Endothelial cell of umbilical vein (primary cell): ENCODE data around the gene SLC6A7.

Source experiments
- EZH2 ChIP-seq: IDR thresholded peaks from 2 replicates; pipeline ENCODE4 v1.6.1; 2012; ENCODE audit warnings: borderline replicate concordance, low read depth, mild to moderate bottlenecking, moderate library complexity, low read length, inconsistent platforms; ENCODE audit not compliant: severe bottlenecking
- FOS ChIP-seq: IDR thresholded peaks from 2 replicates; pipeline ENCODE4 v1.6.1; 2011; ENCODE audit warnings: mild to moderate bottlenecking, low read length, moderate library complexity, borderline replicate concordance; ENCODE audit not compliant: insufficient read depth
- GATA2 ChIP-seq: IDR thresholded peaks from 2 replicates; pipeline ENCODE4 v1.7.0; 2011; ENCODE audit warnings: low read depth, mild to moderate bottlenecking, moderate library complexity, mixed read lengths, low read length; ENCODE audit not compliant: insufficient read length, insufficient read depth
- JUN ChIP-seq: IDR thresholded peaks from 2 replicates; pipeline ENCODE4 v1.6.1; 2011; ENCODE audit warnings: borderline replicate concordance, low read depth; ENCODE audit not compliant: insufficient read length, insufficient read depth
- POLR2A ChIP-seq: IDR thresholded peaks from 2 replicates; pipeline ENCODE4 v1.6.1; 2012; ENCODE audit warnings: low read depth, mild to moderate bottlenecking, control low read depth, low read length
- POLR2AphosphoS5 ChIP-seq: IDR thresholded peaks from 2 replicates; pipeline ENCODE4 v1.6.1; 2012; ENCODE audit warnings: low read depth, mild to moderate bottlenecking, control low read depth, low read length, moderate library complexity; ENCODE audit not compliant: insufficient read depth
- TF ChIP-seq, protein P1 (sequence below), 2 donors: IDR thresholded peaks; 1 replicate in 1 of 2; 2 replicates in 1 of 2; pipeline ENCODE4 v1.5.1; 2011; ENCODE audit warnings: low read length in 2 of 2, mild to moderate bottlenecking in 2 of 2, moderate library complexity in 2 of 2, control low read depth in 1 of 2, inconsistent platforms in 1 of 2, low read depth in 1 of 2; ENCODE audit not compliant: insufficient read depth in 1 of 2; ENCODE audit errors: extremely low read depth in 1 of 2
- TF ChIP-seq, protein P2 (sequence below): IDR thresholded peaks from 2 replicates; pipeline ENCODE4 v1.6.1; 2011; ENCODE audit not compliant: insufficient read depth, insufficient read length

DNA sequence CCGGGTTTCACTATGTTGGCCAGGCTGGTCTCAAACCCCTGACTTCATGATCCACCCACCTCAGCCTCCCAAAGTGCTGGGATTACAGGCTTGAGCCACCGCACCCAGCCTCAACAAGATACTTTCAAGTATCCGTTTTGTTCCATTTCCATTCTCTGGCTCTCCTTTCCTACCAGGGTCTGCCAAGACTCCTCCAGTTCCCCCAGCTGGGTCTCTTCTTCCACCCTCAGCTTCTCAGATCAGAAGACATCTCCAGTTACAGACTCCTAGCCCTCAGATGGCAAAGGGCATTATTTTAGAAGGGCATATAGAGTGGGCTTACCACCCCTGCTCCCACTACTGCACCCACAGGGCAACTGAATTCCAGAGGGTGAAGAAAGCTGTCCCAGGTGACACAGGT, 32.7 kb upstream of the SLC6A7 start:
- TF ChIP-seq, protein P1, sequence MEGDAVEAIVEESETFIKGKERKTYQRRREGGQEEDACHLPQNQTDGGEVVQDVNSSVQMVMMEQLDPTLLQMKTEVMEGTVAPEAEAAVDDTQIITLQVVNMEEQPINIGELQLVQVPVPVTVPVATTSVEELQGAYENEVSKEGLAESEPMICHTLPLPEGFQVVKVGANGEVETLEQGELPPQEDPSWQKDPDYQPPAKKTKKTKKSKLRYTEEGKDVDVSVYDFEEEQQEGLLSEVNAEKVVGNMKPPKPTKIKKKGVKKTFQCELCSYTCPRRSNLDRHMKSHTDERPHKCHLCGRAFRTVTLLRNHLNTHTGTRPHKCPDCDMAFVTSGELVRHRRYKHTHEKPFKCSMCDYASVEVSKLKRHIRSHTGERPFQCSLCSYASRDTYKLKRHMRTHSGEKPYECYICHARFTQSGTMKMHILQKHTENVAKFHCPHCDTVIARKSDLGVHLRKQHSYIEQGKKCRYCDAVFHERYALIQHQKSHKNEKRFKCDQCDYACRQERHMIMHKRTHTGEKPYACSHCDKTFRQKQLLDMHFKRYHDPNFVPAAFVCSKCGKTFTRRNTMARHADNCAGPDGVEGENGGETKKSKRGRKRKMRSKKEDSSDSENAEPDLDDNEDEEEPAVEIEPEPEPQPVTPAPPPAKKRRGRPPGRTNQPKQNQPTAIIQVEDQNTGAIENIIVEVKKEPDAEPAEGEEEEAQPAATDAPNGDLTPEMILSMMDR (IDR thresholded peaks at IDR 0.05; ENCODE audit: extremely low read depth in 1 of 2, insufficient read depth in 1 of 2, low read depth in 1 of 2, low read length in 2 of 2) = no peak
- TF ChIP-seq EZH2 = no peak
- TF ChIP-seq POLR2AphosphoS5 = no peak
- no peak for TF ChIP-seq POLR2A
- TF ChIP-seq, protein P2, sequence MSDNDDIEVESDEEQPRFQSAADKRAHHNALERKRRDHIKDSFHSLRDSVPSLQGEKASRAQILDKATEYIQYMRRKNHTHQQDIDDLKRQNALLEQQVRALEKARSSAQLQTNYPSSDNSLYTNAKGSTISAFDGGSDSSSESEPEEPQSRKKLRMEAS = no peak
- TF ChIP-seq GATA2 = no peak
- no peak for TF ChIP-seq JUN
- no peak for TF ChIP-seq FOS
